Activated CD4-positive, CD25-positive, alpha-beta regulatory T cell treated with anti-CD3 and anti-CD28 coated beads, Interleukin-2, amount 50 U/mL, for 72 hours (primary cell): ENCODE data around the gene CD93.

Experiments
- DNase-seq: peaks from one replicate; pipeline ENCODE4 v3.0.0; 2021

Gene CD93

DNA sequence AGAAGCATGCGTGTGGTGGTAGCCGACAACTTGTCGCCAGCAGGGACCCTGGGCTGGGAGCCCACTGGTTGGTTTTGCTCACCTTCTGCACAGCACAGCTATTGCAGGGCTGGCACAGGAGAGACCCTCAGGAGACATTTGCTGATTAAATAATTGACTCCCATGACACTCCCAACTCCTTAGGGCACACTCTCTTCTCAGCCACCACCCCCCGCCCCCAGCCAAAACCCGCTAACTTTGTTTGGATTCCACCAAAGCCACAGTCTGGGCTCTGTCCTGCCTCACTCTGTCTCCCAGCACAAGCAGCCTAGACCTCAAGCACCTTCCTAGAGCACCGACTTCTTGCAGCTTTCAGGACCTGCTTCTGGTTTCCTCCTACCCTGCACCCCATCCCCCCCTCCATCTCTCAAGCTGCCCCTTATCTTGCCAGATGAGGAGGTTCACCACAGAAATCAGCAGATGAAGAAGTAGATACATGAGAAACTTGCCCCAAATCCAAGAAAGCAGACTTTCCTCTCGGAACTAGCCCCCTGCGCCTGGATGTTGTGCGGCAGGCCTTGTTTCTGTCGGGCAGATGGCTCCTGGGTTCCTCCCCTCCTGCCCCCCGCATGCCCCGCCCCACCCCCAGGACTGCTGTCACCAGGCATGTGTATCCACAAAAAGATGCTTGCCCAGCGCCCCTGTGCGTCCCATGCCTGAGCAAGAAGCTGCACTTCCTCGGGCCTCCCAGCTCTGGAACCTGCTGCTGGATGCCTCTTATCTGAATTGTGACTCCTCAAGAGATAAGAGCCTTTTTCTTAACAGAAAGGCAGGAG, 35.0 kb upstream of the CD93 start:
- no peak for DNase-seq

DNA sequence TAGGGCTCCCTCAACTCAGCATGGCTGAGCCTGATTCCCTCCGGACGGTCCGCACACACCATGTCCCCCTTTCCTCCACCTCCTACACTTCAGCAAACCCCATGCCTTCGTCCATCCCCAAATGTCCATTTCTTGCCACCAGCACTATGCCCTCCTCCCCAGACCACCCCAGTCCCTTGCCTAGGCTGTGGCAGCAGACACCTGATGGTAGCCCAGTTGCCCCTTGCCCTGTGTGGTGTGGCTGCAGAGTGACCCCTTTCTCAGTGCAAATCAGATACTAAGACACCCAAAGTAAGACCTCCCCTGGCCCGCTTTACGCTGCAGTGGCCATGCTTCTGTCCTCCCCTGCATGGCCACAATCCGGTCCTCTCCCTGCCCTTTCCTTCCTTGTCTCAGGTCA, 34.1 kb upstream of the CD93 start:
- no peak for DNase-seq

DNA sequence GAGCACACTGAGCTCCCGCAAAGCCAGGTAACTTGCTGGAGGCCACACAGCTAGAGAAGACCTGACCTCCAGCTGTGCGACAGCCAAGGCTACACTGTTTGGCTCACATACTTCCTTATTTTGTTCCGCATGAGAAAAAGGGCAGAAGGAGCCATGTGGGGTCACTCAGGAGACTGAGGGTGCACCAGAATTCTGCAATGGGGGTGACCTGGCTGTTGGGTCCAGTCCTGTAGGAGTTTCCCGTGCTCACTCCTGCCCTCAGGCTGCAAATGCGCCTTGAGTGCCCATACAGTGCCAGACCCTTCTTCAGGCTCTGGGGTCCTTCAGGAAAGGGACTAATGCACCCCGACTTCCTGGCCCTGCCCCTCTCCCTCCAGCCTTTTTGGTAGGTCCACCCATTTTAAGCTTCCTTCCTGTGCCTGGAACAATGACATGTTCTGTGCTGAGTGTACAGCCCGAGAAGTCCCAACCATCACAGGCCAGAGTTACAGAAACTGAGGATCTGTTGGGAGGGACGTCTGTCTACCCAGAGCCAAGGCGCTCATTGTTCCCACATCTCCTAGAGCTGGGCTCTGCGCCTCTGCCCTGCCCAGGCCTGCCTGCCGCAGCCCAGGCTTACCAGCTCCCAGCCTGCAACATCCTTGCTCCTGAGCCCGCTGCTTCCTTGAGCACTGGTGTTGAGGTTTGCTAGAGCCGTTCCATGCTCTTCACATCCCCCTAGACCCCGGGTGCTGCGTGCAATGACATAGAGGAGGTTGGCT, 33.5 kb upstream of the CD93 start:
- DNase-seq = no peak

DNA sequence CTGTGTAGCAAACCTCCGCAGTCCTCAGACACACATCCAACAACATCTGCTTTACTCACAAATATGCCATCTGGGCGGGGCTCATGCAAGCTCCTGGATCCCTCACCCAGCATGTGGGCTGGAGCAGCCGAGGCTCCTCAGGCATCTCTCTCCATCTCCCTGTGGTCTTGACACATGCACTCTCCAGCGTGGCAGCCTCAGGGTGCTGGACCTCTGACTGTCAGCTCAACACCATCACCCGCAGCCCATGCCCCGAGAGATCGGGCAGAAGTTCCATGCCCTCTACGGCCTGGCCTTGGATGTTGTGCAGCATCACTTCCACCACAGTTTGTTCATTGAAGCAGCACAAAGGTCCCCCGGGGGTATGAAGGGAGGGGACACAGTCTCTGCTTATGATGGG, 32.6 kb upstream of the CD93 start:
- DNase-seq = no peak

DNA sequence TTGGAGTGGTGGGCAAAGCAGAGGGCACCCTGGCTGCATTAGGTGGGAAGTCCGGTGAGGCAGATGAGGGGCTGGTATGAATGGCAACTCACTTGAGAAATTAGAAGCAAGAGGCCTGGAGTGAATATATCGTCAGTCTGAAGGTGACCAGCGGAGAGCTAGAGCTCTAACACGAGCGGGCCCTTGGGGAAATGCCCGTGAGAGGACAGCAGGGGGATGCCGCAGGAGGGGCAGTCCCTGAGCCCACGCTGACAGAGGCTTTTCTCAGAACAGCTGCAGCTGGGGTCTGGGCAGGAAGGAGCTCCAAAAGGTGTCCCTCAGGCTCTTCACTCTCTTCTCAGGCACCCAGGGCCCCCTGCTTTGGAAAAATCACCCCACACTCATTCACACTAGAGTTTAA, 32.0 kb upstream of the CD93 start:
- no peak for DNase-seq

DNA sequence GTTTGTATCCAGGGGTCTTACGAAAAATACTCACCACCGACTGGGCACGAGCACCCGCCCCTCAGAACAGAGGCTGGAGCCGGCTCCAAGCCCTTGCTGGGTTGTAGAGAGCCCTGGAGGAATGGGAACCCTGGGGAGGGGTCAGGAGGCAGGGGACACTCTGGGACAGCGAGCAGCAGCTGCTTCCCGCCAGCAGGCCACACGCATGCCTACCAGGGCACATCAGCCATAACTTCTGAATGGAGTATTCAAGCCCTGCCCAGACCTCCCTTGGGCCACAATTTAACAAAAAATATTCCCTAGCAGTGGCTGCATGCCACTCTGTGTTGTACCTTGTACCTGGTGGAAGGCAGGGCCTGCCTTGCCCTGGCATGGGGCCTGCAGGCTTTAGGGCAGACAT, 31.6 kb upstream of the CD93 start:
- no peak for DNase-seq

DNA sequence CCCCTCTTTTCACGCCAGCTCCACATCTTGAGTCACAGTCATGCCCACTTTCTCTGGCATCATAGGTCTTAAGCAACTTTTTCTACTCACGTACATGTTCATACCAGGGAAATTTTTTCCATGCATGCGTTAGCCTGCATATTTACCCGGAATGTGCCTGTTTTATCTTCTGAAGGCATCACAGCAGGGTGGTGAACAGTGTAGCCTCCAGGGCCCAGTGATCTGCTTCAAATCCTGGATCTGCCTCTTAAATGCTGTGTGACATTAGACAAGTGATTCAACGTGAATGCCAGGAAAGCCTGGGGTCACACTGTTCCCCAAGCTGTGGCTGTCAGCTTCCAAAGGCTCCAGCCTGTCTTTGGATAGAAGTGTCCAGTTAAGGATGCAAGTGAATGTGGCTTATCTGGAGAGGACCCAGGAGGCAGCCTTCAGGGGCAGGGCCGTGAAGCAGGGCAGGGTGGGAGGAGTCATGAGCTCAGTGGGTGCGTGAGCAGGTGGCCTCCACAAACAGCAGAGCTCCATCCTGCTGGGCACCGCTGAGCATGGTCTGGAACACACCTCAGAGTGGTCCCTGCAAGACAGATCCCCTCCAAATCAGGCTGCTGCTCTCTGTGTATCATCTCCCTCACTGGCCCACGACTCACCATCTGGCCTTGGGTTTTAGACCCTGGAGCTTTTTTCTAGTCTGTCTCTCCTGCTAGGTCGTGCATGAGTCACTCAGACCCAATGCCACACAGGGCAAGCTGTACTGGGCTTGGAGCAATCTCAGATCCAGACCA, 30.4 kb upstream of the CD93 start:
- DNase-seq = no peak

DNA sequence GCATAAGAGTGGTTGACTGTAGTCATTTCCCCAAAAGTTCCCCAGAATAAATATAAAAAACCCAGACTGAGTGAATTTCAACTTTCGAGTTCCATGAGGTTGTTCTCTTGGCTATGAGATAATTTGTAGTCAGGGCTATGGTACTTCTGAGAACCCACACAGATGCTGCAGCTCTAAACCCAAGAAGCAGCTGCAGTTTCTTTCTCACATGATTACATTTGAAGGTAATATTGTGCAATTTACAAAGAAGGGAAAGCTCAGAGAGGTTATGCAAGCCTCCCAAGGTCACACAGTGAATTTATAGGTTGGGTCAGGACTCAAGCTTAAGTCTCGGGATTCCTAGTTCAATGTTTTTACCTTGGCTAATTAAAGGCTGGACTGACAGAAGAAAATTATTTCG, 29.7 kb upstream of the CD93 start:
- DNase-seq = no peak

DNA sequence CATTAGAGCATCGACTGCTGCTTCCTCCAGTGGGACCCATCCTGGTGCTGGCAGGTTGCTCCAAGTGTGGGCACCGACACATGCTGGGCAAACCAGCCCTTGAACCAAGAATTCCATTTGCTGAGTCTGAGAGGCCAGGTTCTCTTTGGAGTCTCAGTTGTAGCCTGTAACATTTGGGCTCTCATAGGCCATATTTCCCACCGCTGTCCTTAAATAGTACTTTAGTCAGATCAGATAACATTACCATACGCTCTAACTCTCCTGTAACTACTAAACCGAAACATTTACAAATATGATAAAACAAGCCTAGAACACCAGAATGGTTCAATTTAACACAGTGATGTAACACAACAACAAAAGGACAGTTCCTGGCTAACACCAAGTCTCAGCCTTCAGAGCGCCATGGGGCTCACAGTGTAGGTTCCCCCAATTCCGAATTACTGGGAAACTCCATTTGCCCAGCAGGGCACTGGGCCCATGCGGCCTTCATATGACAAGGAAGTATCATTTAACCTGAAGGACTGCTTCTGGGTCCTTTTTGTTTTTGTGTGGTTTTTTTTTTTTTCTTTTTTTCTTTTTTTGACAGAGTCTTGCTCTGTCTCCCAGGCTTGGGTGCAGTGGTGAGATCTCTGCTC, 28.4 kb upstream of the CD93 start:
- DNase-seq = no peak

DNA sequence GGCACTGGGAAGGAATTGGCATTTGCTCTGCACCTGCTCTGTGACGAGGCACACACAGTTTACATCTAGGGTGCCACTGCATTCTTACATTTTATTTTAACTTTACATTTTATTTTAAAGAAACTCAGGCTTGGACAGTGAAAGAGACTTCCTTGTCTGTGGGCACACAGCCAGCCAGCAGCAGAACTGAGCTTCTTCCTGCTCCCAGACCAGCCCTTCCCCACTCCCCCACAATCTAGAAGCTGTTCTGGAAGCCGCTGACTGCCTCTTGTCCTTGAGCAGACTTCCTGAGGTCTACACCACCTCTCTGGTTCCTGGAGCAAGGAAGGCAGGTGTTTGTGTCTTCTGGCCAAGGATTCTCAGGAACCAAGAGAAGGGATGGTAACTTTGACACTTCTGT, 27.9 kb upstream of the CD93 start:
- DNase-seq = no peak

DNA sequence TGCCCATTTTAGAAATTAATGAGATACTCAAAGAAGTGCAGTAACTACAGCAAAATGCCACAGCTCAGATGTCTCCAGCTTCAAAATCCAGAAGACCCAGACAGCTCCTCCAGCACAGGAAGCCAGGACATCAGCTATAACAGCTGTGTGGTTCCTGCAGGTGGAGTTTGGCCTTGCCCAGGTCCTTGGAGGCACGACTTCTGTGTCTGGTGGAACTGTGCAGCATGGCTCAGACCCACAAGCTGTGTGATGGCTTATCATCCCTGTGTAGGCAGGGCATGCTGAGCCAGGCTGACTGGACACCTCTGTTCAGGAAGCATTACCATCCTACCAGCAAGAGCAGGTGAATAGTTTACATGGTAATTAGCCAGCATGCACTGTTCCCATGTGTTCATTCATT, 26.5 kb upstream of the CD93 start:
- DNase-seq = no peak

DNA sequence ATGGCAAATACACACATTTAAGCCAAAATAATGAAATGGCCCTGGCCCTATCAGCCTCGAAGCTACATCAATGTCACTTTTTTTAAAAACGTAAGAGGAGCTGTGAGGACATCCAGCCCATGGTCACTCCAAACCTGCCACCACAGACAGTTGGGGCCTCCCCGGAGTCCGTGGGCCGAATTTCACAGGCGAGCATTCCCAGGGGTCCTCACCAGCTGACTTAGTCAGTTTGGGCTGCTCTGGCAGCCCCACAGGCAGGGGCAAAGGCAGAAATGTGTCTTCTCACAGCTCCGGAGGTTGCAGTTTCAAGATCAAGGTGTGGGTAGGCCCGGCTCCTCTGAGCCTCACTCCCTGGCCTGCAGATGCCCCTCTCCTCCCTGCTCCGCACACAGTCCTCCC, 25.8 kb upstream of the CD93 start:
- DNase-seq = no peak

DNA sequence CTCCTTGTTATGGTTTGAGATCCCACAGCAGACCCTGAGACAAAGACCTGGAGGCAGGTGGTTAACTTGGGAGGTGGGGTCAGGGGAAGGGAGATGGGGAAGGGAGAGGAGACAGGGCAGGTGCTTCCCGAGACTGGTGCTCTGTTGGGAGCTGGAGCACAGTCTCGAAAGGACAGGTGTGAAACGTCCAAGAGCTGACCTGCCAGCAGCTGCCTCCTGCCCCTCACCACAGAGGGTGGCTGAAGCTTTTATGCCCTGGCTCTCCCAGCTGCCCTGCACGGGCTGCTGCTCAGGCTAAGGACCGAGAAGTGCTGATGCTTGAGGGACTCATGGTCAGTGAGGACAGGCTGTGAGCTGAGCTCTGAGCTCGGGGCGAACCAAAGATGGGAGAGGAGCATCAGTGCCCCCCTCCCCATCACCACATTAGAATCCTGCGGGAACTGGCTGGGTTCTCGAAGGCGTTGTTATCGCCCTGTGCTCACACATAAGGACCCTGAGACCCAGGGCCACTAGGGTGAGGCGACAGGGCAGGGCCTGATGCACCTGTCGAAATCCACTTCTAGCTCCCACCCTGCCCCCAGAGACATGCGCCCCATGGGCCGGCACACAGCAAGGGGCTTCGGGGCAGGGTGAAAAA, 25.3 kb upstream of the CD93 start:
- no peak for DNase-seq

DNA sequence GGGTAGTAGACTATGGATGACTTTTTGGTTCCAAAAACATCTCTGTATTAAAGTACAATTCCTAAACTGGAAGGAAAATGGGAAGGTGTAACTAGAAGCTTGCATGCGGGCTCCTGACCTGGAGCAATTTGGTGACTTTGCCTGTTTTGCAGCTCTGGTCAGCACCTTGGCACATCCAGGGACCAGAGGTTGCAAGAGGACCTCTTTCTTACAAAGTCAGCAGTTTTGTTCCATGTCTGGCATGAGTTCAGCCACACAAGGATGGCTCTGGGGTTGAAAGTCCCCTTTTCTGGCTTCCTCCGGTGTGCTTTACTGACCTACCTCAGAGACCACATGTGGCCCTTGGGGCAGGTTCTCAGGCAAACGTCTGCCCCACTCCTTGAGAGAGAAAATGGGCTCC, 22.7 kb upstream of the CD93 start:
- DNase-seq = no peak

DNA sequence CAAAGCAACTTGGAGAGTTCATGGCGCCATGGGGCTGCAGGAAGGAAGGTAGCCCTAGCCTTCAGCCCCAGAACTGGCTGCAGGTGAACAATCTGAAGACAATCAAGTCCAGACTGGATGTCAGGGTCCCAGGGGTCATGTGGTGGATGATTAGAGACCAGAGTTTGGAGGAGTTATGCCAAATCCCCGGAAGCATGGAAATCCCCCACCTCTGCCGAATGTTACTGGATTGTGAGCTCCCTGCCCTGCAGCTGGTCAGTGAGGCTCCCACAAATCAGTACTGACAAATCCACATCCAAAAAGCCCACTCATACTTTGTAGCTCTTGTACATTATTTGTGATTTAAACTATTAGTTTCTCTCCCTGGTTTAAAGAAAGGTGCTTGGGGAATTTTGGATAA, 21.3 kb upstream of the CD93 start:
- no peak for DNase-seq

DNA sequence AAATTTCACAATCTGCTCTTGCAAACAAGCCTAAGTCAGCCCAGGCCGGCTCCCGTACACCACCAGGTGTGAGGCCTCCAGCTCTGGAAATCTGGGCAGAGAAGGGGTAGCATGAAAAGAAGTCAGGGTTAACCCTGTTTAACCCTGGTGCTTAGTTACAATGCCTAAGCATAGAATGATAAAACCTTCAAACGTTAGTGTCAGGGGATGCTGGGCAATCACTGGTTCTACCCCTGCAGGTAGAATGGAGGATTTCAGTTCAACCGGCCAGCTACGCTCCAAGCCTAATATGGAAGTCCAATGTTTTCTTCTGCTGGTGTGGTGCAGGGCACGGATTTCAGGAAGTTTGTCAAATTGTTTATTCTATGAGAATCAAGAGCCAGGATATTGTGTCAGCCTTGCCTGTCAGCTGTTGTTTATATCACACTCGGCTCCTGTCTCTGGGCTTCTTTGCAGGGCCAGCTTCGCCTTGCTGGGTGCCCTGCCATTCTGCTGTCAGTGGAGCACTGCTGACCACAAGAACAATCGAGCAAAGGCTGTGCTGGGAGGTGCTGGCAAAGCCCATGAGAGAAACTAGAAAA, 20.2 kb upstream of the CD93 start:
- no peak for DNase-seq

DNA sequence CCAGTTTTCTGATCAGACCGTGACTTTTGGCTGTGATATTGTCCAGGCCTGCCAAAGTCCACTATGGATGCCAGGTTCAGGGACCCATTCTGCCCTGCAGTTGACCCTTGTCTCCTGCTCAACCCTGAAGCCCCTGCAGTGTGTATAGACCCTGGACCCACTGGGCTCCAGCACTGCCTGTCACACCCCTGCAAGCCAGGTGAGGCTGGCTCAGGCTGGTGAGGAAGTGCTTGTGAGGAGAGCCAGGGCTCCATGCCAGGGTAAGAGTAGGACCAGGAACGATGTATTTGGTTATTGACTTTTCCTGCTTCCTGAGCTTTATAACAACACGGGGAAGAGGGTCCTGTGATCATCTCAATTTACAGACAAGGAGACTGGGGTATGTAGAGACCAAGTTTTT, 19.1 kb upstream of the CD93 start:
- DNase-seq = no peak

DNA sequence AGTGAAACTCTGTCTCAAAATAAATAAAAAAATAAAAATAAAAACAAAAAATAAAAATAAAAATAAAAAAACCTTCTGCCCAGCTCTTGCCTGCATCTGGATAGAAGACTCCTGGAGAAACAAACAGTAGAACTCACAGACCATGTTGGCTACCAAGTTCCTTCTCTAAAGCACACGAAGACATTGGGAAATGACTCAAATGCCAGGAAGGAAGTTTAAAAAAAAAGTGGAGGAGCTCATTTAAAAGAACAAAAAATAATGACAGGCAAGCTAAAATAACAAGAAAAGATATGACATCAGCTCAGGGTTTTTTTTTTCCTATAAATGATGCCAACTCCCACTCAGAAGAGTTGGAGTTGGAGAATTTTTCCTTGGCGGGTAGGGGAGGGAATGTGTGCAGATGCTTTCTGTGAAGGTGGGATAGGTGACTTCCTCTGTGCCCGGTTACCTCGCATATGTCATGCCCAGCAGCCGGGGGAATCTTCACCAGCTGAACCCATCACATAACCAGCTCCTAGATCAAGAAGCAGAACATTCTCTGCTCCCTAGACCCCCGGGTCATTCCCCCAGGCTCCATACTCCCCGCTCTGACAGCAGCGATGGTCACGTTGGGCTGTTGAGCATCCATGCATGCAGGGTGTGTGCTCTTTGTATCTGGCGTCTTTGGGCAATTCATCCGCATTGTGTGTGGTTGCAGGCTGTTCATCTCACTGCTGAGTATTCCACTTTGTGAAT, 17.3 kb upstream of the CD93 start:
- DNase-seq = no peak

DNA sequence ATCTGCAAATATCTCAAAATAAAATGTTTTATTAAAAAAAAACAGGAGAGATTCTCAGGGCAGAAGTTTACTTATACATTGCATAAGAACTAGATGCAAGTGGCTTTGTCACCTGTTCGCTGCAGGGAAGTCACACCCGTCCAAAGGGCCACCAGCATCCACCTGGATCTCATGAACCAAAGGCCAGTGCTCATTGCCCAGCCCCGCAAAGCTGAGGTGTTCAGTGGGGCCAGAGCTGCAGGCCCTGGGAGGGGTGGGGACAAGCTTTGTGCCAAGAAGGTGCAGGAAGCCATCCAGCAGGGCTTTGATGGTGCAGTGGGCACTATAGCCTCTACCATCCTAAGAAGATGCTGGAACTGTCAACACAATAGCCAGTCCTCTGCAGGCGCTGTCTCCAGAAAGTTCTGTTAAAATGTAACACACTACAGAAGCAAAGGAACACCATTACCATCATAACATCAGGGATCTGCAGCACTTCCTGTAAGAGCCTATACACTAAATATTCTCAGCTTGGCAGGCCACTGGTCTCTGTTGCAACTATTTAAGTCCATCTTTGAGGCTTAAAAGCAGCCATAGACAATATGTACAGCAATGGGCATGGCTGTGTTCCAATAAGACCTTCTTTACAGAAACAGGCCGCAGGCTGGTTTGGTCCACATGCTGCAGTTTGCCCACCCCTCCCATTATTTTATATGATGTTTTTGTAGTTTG, 15.7 kb upstream of the CD93 start:
- no peak for DNase-seq

DNA sequence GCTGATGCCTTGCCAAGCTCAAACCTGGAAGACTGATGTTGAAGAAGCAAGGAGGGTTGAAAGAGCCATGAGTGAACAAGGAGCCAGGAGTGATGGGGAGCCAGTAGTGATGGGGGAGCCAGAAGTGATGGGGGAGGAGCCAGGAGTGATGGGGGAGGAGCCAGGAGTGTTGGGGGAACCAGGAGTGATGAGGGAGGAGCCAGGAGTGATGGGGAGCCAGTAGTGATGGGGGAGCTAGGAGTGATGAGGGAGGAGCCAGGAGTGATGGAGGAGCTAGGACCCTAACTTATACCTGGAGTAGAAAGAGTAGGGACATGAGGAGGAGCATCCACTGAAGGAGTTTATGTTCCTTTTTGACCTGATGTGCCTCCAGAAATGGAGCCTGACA, 14.6 kb upstream of the CD93 start:
- no peak for DNase-seq
